Neutrophil (primary cell): ENCODE measurements around the gene ADAMTS2.

Experiments used
- H3K27ac ChIP-seq: fragments of 200-600 bp; sonication (generic); 2 replicates; pipeline ENCODE4 v1.5.1; 2016; ENCODE audit warnings: mild to moderate bottlenecking, moderate library complexity
- H3K27me3 ChIP-seq: fragments of 200-600 bp; sonication (generic); 2 replicates; pipeline ENCODE4 v1.6.0; 2016; ENCODE audit warnings: mild to moderate bottlenecking
- H3K36me3 ChIP-seq: fragments of 200-600 bp; sonication (generic); 2 replicates; pipeline ENCODE4 v1.5.1; 2017
- H3K4me1 ChIP-seq, 2 experiments: fragments of 200-600 bp in 1 of 2; sonication (generic) in 1 of 2; 1 replicate in 1 of 2; 2 replicates in 1 of 2; pipeline versions ENCODE4 v1.5.1 to v1.6.1; 2013 to 2016; ENCODE audit warnings: low read depth in 1 of 2, low read length in 1 of 2, mild to moderate bottlenecking in 1 of 2, moderate library complexity in 1 of 2; ENCODE audit not compliant: control insufficient read depth in 1 of 2, insufficient read depth in 1 of 2
- H3K4me3 ChIP-seq, 2 experiments: fragments of 200-600 bp in 1 of 2; sonication (generic) in 1 of 2; 1 replicate in 1 of 2; 2 replicates in 1 of 2; pipeline ENCODE4 v1.5.1; 2013 to 2016; ENCODE audit warnings: low read depth in 1 of 2, low read length in 1 of 2, mild to moderate bottlenecking in 1 of 2, moderate library complexity in 1 of 2
- H3K9me3 ChIP-seq: fragments of 200-600 bp; sonication (generic); 2 replicates; pipeline ENCODE4 v1.5.1; 2016
- CTCF ChIP-seq: fragments of 200-600 bp; sonication (generic); IDR thresholded peaks from 2 replicates; pipeline ENCODE4 v1.5.1; 2016; ENCODE audit warnings: antibody characterized with exemption

Gene ADAMTS2

GRCh38 chr5:179246227-179246626 lies 99.0 kb downstream of the ADAMTS2 start:
- Histone ChIP-seq H3K27me3 (peaks cover 4% of the 10 kb centered on the region), H3K9me3 (no peaks in the 10 kb centered on the region), H3K4me3 (no peak overlapping the region), H3K36me3 (no peaks in the 10 kb centered on the region), H3K27ac (no peak overlapping the region), H3K4me1 (no peaks in the 10 kb centered on the region)
- no peak for TF ChIP-seq CTCF

DNA sequence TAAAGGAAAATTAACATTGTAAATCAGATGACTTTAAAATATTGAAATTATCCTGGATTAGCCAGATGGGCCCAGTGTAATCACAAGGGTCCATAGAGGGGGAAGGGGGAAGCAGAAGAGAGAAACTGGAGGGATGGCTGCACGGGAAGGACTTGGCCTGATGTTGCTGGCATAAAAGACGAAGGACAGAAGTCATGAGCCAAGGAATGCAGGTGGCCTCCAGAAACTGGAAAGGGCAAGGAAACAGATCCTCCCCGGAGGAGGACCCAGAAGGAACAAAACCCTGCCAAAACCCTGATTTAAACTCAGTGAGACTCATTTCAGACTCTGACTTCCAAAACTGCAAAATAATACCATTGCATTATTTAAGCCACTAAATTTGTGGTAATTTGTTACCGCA lies 100.2 kb downstream of the ADAMTS2 start:
- Histone ChIP-seq H3K4me1 (no peaks in the 10 kb centered on the region), H3K27me3 (peaks cover 4% of the 10 kb centered on the region), H3K4me3 (no peak overlapping the region), H3K36me3 (no peaks in the 10 kb centered on the region), H3K9me3 (no peaks in the 10 kb centered on the region), H3K27ac (no peak overlapping the region)
- no peak for TF ChIP-seq CTCF

DNA sequence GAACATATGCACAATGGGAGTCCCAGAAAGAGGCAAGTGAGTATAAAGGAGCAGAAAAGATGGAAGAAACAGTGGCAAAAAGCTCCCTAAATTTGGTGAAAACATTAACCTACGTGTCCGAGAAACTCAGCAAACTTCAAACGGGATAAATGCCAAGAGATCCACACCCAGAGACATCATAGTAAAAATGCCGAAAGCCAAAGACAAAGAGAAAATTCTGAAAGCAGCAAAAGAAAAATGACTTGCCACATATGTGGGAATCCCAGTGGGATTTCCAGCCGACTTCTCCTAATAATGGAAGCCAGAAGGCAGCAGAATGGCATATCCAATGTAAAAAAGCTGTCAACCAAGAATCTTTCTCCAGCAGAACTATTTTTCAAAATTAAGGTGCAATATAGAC lies 101.2 kb downstream of the ADAMTS2 start:
- Histone ChIP-seq H3K27me3 (peaks cover 4% of the 10 kb centered on the region), H3K9me3 (no peaks in the 10 kb centered on the region), H3K4me3 (no peak overlapping the region), H3K4me1 (no peaks in the 10 kb centered on the region), H3K27ac (no peak overlapping the region), H3K36me3 (no peaks in the 10 kb centered on the region)
- no peak for TF ChIP-seq CTCF

GRCh38 chr5:179243333-179243732 lies 101.9 kb downstream of the ADAMTS2 start:
- H3K27me3 ChIP-seq, result no peaks in the 10 kb centered on the region
- no peak overlapping the region for H3K27ac ChIP-seq
- H3K4me1 ChIP-seq, result no peaks in the 10 kb centered on the region
- TF ChIP-seq CTCF, result no peak
- no peaks in the 10 kb centered on the region for H3K36me3 ChIP-seq
- no peaks in the 10 kb centered on the region for H3K9me3 ChIP-seq
- no peak overlapping the region for H3K4me3 ChIP-seq

DNA sequence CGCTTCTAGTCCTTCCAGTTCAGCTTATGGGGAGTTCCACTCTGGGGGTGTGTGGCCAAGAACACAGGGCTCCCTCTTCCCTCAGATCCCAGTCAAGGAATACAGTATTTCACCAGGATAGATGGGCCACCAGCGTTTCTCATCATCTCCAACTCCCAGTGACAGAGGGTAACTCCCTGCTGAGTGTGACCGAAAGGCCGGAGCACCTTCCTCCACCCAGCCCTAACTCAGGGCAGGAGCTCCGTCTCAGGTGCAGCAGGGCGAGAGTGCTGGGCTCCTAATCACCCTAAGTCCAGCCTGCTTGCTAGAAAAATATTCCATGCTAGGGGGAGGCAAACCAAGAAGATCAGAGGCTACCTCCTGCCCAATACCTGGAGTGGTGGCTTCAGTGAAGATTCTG lies 102.6 kb downstream of the ADAMTS2 start:
- H3K9me3 ChIP-seq, result no peaks in the 10 kb centered on the region
- H3K4me3 ChIP-seq, result no peak overlapping the region
- no peaks in the 10 kb centered on the region for H3K36me3 ChIP-seq
- H3K27me3 ChIP-seq, result no peaks in the 10 kb centered on the region
- no peak for TF ChIP-seq CTCF
- no peak overlapping the region for H3K27ac ChIP-seq
- H3K4me1 ChIP-seq, result no peaks in the 10 kb centered on the region

GRCh38 chr5:179241764-179242370 lies 103.4 kb downstream of the ADAMTS2 start:
- H3K27me3 ChIP-seq, result no peaks in the 10 kb centered on the region
- no peaks in the 10 kb centered on the region for H3K4me1 ChIP-seq
- H3K36me3 ChIP-seq, result no peaks in the 10 kb centered on the region
- no peak overlapping the region for H3K27ac ChIP-seq
- TF ChIP-seq CTCF, result no peak
- H3K9me3 ChIP-seq, result no peaks in the 10 kb centered on the region
- no peak overlapping the region for H3K4me3 ChIP-seq
